HCT116 (cell line): Measurements from ENCODE around the gene C9orf72. TPM values are rescaled to one million over a fixed set of nuclear protein-coding genes. Genes with fewer than 3 reads are reported as not detected.

Source experiments
- ATAC-seq: fragments of 200-7000 bp; cut with Tn5 transposase; 2 replicates; pipeline ENCODE4 v1.9.1; 2020; ENCODE audit warnings: mild to moderate bottlenecking, moderate library complexity
- BruUV-seq: library from RNA; stranded (reverse); fragments of 400-500 nt; replicated peaks from 2 replicates; lab custom pipeline; 2021; lab: Mats Ljungman, UMichigan
- CTCF ChIA-PET: fragments of 300-600 bp; sonication (Branson Sonifier 250); formaldehyde crosslinking; loops from one replicate; lab custom pipeline; 2021; ENCODE audit warnings: antibody characterized with exemption; lab: Charles Lee
- POLR2A ChIA-PET: fragments of 300-600, 350-600 bp; sonication (Branson Sonifier 250); formaldehyde crosslinking; loops from one replicate; lab custom pipeline; 2021; ENCODE audit warnings: antibody characterized with exemption; lab: Charles Lee
- RAD21 ChIA-PET, 2 experiments: fragments of 300-600 bp; sonication (Branson Sonifier 250); formaldehyde crosslinking; loops; one replicate each; lab custom pipeline; 2023; ENCODE audit warnings: low total read pairs in 2 of 2; ENCODE audit not compliant: uncharacterized antibody in 2 of 2, unreplicated experiment in 2 of 2, low non-redundant PET in 1 of 2; lab: Charles Lee
- DNase-seq: peaks from one replicate; pipeline ENCODE4 v3.0.0-alpha.2; 2010; ENCODE audit warnings: low read depth, low spot score
- H2AFZ ChIP-seq: fragments of 200-600 bp; shearing (Covaris generic), sonication (generic); 2 replicates; pipeline ENCODE4 v1.6.1; 2017; ENCODE audit warnings: low read depth, mixed run types, mixed read lengths, antibody characterized with exemption, low read length; ENCODE audit not compliant: poor library complexity, severe bottlenecking
- H3K27ac ChIP-seq: 2 replicates; pipeline ENCODE4 v1.5.1; 2012; ENCODE audit warnings: low read depth, low read length
- H3K27me3 ChIP-seq: fragments of 200-600 bp; sonication (generic); 2 replicates; pipeline ENCODE4 v1.6.1; 2016; ENCODE audit warnings: mixed run types, low read length, mixed read lengths; ENCODE audit not compliant: insufficient read depth
- H3K36me3 ChIP-seq, 2 experiments: fragments of 200-500 bp in 1 of 2; fragments of 200-600 bp in 1 of 2; sonication (Bioruptor generic) in 1 of 2; sonication (generic) in 1 of 2; 2 replicates each; pipeline versions ENCODE4 v1.5.1 to v1.6.1; 2014 to 2016; ENCODE audit warnings: low read length in 2 of 2, inconsistent platforms in 1 of 2, mixed read lengths in 1 of 2, mixed run types in 1 of 2; ENCODE audit not compliant: insufficient read depth in 2 of 2, control insufficient read depth in 1 of 2
- H3K4me1 ChIP-seq, 2 experiments: fragments of 200-600 bp in 1 of 2; sonication (generic) in 1 of 2; 2 replicates each; pipeline versions ENCODE4 v1.5.1 to v1.6.1; 2012 to 2017; ENCODE audit warnings: low read length in 2 of 2, inconsistent platforms in 1 of 2, mild to moderate bottlenecking in 1 of 2, mixed read lengths in 1 of 2, mixed run types in 1 of 2, moderate library complexity in 1 of 2; ENCODE audit not compliant: insufficient read depth in 2 of 2, control insufficient read depth in 1 of 2
- H3K4me2 ChIP-seq: fragments of 200-600 bp; sonication (generic); 2 replicates; pipeline ENCODE4 v1.6.1; 2017; ENCODE audit warnings: mixed run types, low read length, mixed read lengths
- H3K4me3 ChIP-seq, 2 experiments: fragments of 200-600 bp in 1 of 2; sonication (generic) in 1 of 2; replicated peaks in 1 of 2; 2 replicates each; pipeline ENCODE4 v1.5.1; 2011 to 2016; ENCODE audit warnings: low read length in 2 of 2, control low read depth in 1 of 2, low read depth in 1 of 2, mild to moderate bottlenecking in 1 of 2, mixed read lengths in 1 of 2, mixed run types in 1 of 2
- H3K79me2 ChIP-seq: fragments of 200-600 bp; sonication (generic); 2 replicates; pipeline ENCODE4 v1.6.1; 2017; ENCODE audit warnings: mild to moderate bottlenecking, mixed run types, low read length, moderate library complexity, mixed read lengths; ENCODE audit not compliant: insufficient read depth
- H3K9ac ChIP-seq: fragments of 200-600 bp; sonication (generic); 2 replicates; pipeline ENCODE4 v1.6.1; 2016; ENCODE audit warnings: low read length, mixed read lengths
- H3K9me2 ChIP-seq: fragments of 200-600 bp; sonication (generic), shearing (Covaris generic); 2 replicates; pipeline ENCODE4 v1.6.1; 2017; ENCODE audit warnings: mixed run types, mild to moderate bottlenecking, moderate library complexity; ENCODE audit not compliant: insufficient read depth
- H3K9me3 ChIP-seq, 2 experiments: fragments of 200-500 bp in 1 of 2; fragments of 200-600 bp in 1 of 2; sonication (Bioruptor generic) in 1 of 2; sonication (generic) in 1 of 2; 2 replicates each; pipeline ENCODE4 v1.6.1; 2014 to 2017; ENCODE audit warnings: low read length in 2 of 2, mixed read lengths in 2 of 2, inconsistent platforms in 1 of 2, low read depth in 1 of 2, mild to moderate bottlenecking in 1 of 2, mixed run types in 1 of 2, moderate library complexity in 1 of 2; ENCODE audit not compliant: control insufficient read depth in 1 of 2, insufficient read depth in 1 of 2
- H4K20me1 ChIP-seq: fragments of 200-600 bp; sonication (generic), shearing (Covaris generic); 2 replicates; pipeline ENCODE4 v1.6.1; 2017; ENCODE audit warnings: mixed run types, mild to moderate bottlenecking, moderate library complexity; ENCODE audit not compliant: insufficient read depth
- ATF3 ChIP-seq: IDR thresholded peaks from 2 replicates; pipeline ENCODE4 v1.6.1; 2012
- CBX3 ChIP-seq: IDR thresholded peaks from 2 replicates; pipeline ENCODE4 v1.6.1; 2012; ENCODE audit warnings: low read depth
- CEBPB ChIP-seq: IDR thresholded peaks from 2 replicates; pipeline ENCODE4 v1.6.1; 2012; ENCODE audit warnings: low read depth
- CTCF ChIP-seq, 3 experiments: fragments of 200-600 bp in 1 of 3; sonication (generic) in 1 of 3; IDR thresholded peaks in 2 of 3; conservative IDR thresholded peaks in 1 of 3; 2 replicates each; pipeline ENCODE4 v1.5.1; 2012 to 2017; ENCODE audit warnings: low read depth in 2 of 3, low read length in 2 of 3, antibody characterized with exemption in 1 of 3, borderline replicate concordance in 1 of 3, control low read depth in 1 of 3, mild to moderate bottlenecking in 1 of 3, mixed read lengths in 1 of 3, mixed run types in 1 of 3, moderate library complexity in 1 of 3; ENCODE audit not compliant: insufficient read depth in 1 of 3
- EGR1 ChIP-seq: IDR thresholded peaks from 2 replicates; pipeline ENCODE4 v1.6.1; 2012; ENCODE audit warnings: low read depth
- ELF1 ChIP-seq: IDR thresholded peaks from 2 replicates; pipeline ENCODE4 v1.6.1; 2012; ENCODE audit warnings: low read depth, borderline replicate concordance
- FOSL1 ChIP-seq: IDR thresholded peaks from 2 replicates; pipeline ENCODE4 v1.6.1; 2012; ENCODE audit warnings: low read depth
- JUND ChIP-seq: IDR thresholded peaks from 2 replicates; pipeline ENCODE4 v1.6.1; 2012
- MAX ChIP-seq: IDR thresholded peaks from 2 replicates; pipeline ENCODE4 v1.6.1; 2012
- POLR2AphosphoS5 ChIP-seq: IDR thresholded peaks from 2 replicates; pipeline ENCODE4 v1.6.1; 2011; ENCODE audit warnings: mild to moderate bottlenecking, low read depth, low read length, moderate library complexity
- RAD21 ChIP-seq: IDR thresholded peaks from 2 replicates; pipeline ENCODE4 v1.6.1; 2012; ENCODE audit warnings: low read depth, mild to moderate bottlenecking
- REST ChIP-seq: IDR thresholded peaks from 2 replicates; pipeline ENCODE4 v1.6.1; 2012; ENCODE audit warnings: low read depth
- SIN3A ChIP-seq: IDR thresholded peaks from 2 replicates; pipeline ENCODE4 v1.6.1; 2012; ENCODE audit warnings: low read depth
- SP1 ChIP-seq: IDR thresholded peaks from 2 replicates; pipeline ENCODE4 v1.6.1; 2012; ENCODE audit warnings: low read depth
- SRF ChIP-seq: IDR thresholded peaks from 2 replicates; pipeline ENCODE4 v1.6.1; 2012; ENCODE audit warnings: low read depth
- YY1 ChIP-seq: IDR thresholded peaks from 2 replicates; pipeline ENCODE4 v1.6.1; 2011; ENCODE audit warnings: low read length, low read depth, moderate library complexity, mild to moderate bottlenecking; ENCODE audit not compliant: insufficient replicate concordance; ENCODE audit errors: extremely low read depth
- ZNF274 ChIP-seq: fragments of 200-500 bp; sonication (Bioruptor generic); IDR thresholded peaks from 2 replicates; pipeline ENCODE4 v1.6.1; 2014; ENCODE audit warnings: mild to moderate bottlenecking, low read depth, low read length, inconsistent platforms
- intact Hi-C: fragments of 100-400 bp; cut with micrococcal nuclease; formaldehyde crosslinking; loops from 2 replicates; pipeline ENCODE4 v1.10.0; 2022
- total RNA-seq: library from RNA; stranded (reverse); gene quantifications from one replicate; pipeline ENCODE4 v1.2.1, GENCODE V29; 2021; ENCODE audit not compliant: unreplicated experiment

C9orf72 gene
- total RNA-seq, 1 experiment from 2014 or later, result 12.0 TPM

GRCh38 chr9:27586304-27586703 lies 13.0 kb upstream of the C9orf72 start:
- Histone ChIP-seq H3K4me1 (no peaks in the 10 kb centered on the region), H3K4me3 (no peak overlapping the region), H3K79me2 (no peaks in the 10 kb centered on the region), H4K20me1 (no peaks in the 10 kb centered on the region), H3K27me3 (peaks cover 34% of the 10 kb centered on the region), H3K9me2 (no peaks in the 10 kb centered on the region), H3K9ac (no peak overlapping the region), H2AFZ (no peak overlapping the region), H3K27ac (no peak overlapping the region), H3K9me3 (no peaks in the 10 kb centered on the region), H3K4me2 (no peak overlapping the region), H3K36me3 (no peaks in the 10 kb centered on the region)
- TF ChIP-seq ATF3 (no peak), YY1 (no peak), CBX3 (no peak), SRF (no peak), SP1 (no peak)
- intact Hi-C loops, result no loop called here
- BruUV-seq, result no TSS peak
- POLR2A ChIA-PET, result no interaction called here
- ATAC-seq (no peak), DNase-seq (no peak)
- RAD21 ChIA-PET, result no interaction called here
- CTCF ChIA-PET, result no interaction called here

GRCh38 chr9:27584931-27585330 lies 11.7 kb upstream of the C9orf72 start:
- Histone ChIP-seq H4K20me1 (no peaks in the 10 kb centered on the region), H3K36me3 (no peaks in the 10 kb centered on the region), H3K4me1 (no peaks in the 10 kb centered on the region), H3K79me2 (no peaks in the 10 kb centered on the region), H3K27me3 (peaks cover 27% of the 10 kb centered on the region; the same call in 1 of the 2 replicates), H3K9me3 (no peaks in the 10 kb centered on the region), H3K4me3 (no peak overlapping the region), H3K27ac (no peak overlapping the region), H2AFZ (no peak overlapping the region), H3K4me2 (no peak overlapping the region), H3K9me2 (no peaks in the 10 kb centered on the region), H3K9ac (no peak overlapping the region)
- ChIA-PET POLR2A (no interaction called here), CTCF (no interaction called here), RAD21 (no interaction called here)
- BruUV-seq, result no TSS peak
- intact Hi-C loops, result no loop called here
- ATAC-seq (no peak), DNase-seq (no peak)
- TF ChIP-seq YY1, result no peak
- no peak for TF ChIP-seq FOSL1
- no peak for TF ChIP-seq ZNF274
- no peak for TF ChIP-seq POLR2AphosphoS5
- TF ChIP-seq CBX3, result no peak
- TF ChIP-seq CTCF (IDR thresholded peaks at IDR 0.05 in 2 of 3, conservative IDR thresholded peaks at IDR 0.05 in 1 of 3; ENCODE audit: borderline replicate concordance in 1 of 3, insufficient read depth in 1 of 3, low read depth in 2 of 3, low read length in 2 of 3), result no peak
- TF ChIP-seq ELF1, result no peak
- TF ChIP-seq ATF3, result no peak
- TF ChIP-seq REST, result no peak
- no peak for TF ChIP-seq MAX
- no peak for TF ChIP-seq EGR1
- TF ChIP-seq CEBPB, result no peak
- no peak for TF ChIP-seq JUND
- TF ChIP-seq SIN3A, result no peak
- TF ChIP-seq RAD21, result no peak
